ENCODE results near the gene KRTAP12-2.
"Not testable (repeated sequence)": the region's sequence is repeated elsewhere in the genome, so short reads cannot be mapped to it uniquely, and the experiment has no call there.

KRTAP12-2 gene

GRCh38 chr21:44702111-44702972, 35.6 kb upstream of the KRTAP12-2 start:
- no peak for DNase-seq

GRCh38 chr21:44701541-44701940, 34.8 kb upstream of the KRTAP12-2 start:
- DNase-seq = no peak

- no peak for DNase-seq
Observed at GRCh38 chr21:44701023-44701400, 34.3 kb upstream of the KRTAP12-2 start.

GRCh38 chr21:44700101-44701022, 33.6 kb upstream of the KRTAP12-2 start:
- no peak for DNase-seq

GRCh38 chr21:44699502-44700001, 32.8 kb upstream of the KRTAP12-2 start:
- no peak for DNase-seq

- no peak for DNase-seq
Observed at GRCh38 chr21:44697811-44698734, 31.3 kb upstream of the KRTAP12-2 start.

GRCh38 chr21:44697172-44697810, 30.6 kb upstream of the KRTAP12-2 start, which contains the start of gene KRTAP10-12:
Gene KRTAP10-12, plus strand, starts transcription at chr21:44697172. Its CDS starts 30 bp downstream, at chr21:44697202.
- not testable (repeated sequence) for DNase-seq

GRCh38 chr21:44696572-44696971, 29.8 kb upstream of the KRTAP12-2 start:
- DNase-seq = no peak

- no peak for DNase-seq
Observed at GRCh38 chr21:44695641-44696040, 28.9 kb upstream of the KRTAP12-2 start.

- no peak for DNase-seq
Observed at GRCh38 chr21:44695184-44695583, 28.5 kb upstream of the KRTAP12-2 start.

- DNase-seq = no peak
Observed at GRCh38 chr21:44694776-44695175, 28.0 kb upstream of the KRTAP12-2 start.

GRCh38 chr21:44692798-44693512, 26.2 kb upstream of the KRTAP12-2 start:
- no peak for DNase-seq

GRCh38 chr21:44691686-44692085, 25.0 kb upstream of the KRTAP12-2 start:
- DNase-seq = no peak

GRCh38 chr21:44689740-44690139, 23.0 kb upstream of the KRTAP12-2 start:
- DNase-seq = not testable (repeated sequence)

- DNase-seq = no peak
Observed at GRCh38 chr21:44687671-44688070, 20.9 kb upstream of the KRTAP12-2 start.

- DNase-seq = no peak
Observed at GRCh38 chr21:44686843-44687561, 20.3 kb upstream of the KRTAP12-2 start.

GRCh38 chr21:44686000-44686781, 19.5 kb upstream of the KRTAP12-2 start:
- DNase-seq = no peak

GRCh38 chr21:44685050-44685449, 18.3 kb upstream of the KRTAP12-2 start:
- not testable (repeated sequence) for DNase-seq

- DNase-seq = no peak
Observed at GRCh38 chr21:44684483-44684882, 17.8 kb upstream of the KRTAP12-2 start.

Data from fibroblast of skin of abdomen (primary cell).